HCT116 (cell line): Measurements from ENCODE around the gene ATXN7L1. TPM values are rescaled to one million over a fixed set of nuclear protein-coding genes. Genes with fewer than 3 reads are reported as not detected.

Source experiments
- ATAC-seq: fragments of 200-7000 bp; cut with Tn5 transposase; 2 replicates; pipeline ENCODE4 v1.9.1; 2020; ENCODE audit warnings: mild to moderate bottlenecking, moderate library complexity
- BruUV-seq: library from RNA; stranded (reverse); fragments of 400-500 nt; replicated peaks from 2 replicates; lab custom pipeline; 2021; lab: Mats Ljungman, UMichigan
- CTCF ChIA-PET: fragments of 300-600 bp; sonication (Branson Sonifier 250); formaldehyde crosslinking; loops from one replicate; lab custom pipeline; 2021; ENCODE audit warnings: antibody characterized with exemption; lab: Charles Lee
- POLR2A ChIA-PET: fragments of 300-600, 350-600 bp; sonication (Branson Sonifier 250); formaldehyde crosslinking; loops from one replicate; lab custom pipeline; 2021; ENCODE audit warnings: antibody characterized with exemption; lab: Charles Lee
- RAD21 ChIA-PET, 2 experiments: fragments of 300-600 bp; sonication (Branson Sonifier 250); formaldehyde crosslinking; loops; one replicate each; lab custom pipeline; 2023; ENCODE audit warnings: low total read pairs in 2 of 2; ENCODE audit not compliant: uncharacterized antibody in 2 of 2, unreplicated experiment in 2 of 2, low non-redundant PET in 1 of 2; lab: Charles Lee
- DNase-seq: peaks from one replicate; pipeline ENCODE4 v3.0.0-alpha.2; 2010; ENCODE audit warnings: low read depth, low spot score
- H2AFZ ChIP-seq: fragments of 200-600 bp; shearing (Covaris generic), sonication (generic); 2 replicates; pipeline ENCODE4 v1.6.1; 2017; ENCODE audit warnings: low read depth, mixed run types, mixed read lengths, antibody characterized with exemption, low read length; ENCODE audit not compliant: poor library complexity, severe bottlenecking
- H3K27ac ChIP-seq: 2 replicates; pipeline ENCODE4 v1.5.1; 2012; ENCODE audit warnings: low read depth, low read length
- H3K27me3 ChIP-seq: fragments of 200-600 bp; sonication (generic); 2 replicates; pipeline ENCODE4 v1.6.1; 2016; ENCODE audit warnings: mixed run types, low read length, mixed read lengths; ENCODE audit not compliant: insufficient read depth
- H3K36me3 ChIP-seq, 2 experiments: fragments of 200-500 bp in 1 of 2; fragments of 200-600 bp in 1 of 2; sonication (Bioruptor generic) in 1 of 2; sonication (generic) in 1 of 2; 2 replicates each; pipeline versions ENCODE4 v1.5.1 to v1.6.1; 2014 to 2016; ENCODE audit warnings: low read length in 2 of 2, inconsistent platforms in 1 of 2, mixed read lengths in 1 of 2, mixed run types in 1 of 2; ENCODE audit not compliant: insufficient read depth in 2 of 2, control insufficient read depth in 1 of 2
- H3K4me1 ChIP-seq, 2 experiments: fragments of 200-600 bp in 1 of 2; sonication (generic) in 1 of 2; 2 replicates each; pipeline versions ENCODE4 v1.5.1 to v1.6.1; 2012 to 2017; ENCODE audit warnings: low read length in 2 of 2, inconsistent platforms in 1 of 2, mild to moderate bottlenecking in 1 of 2, mixed read lengths in 1 of 2, mixed run types in 1 of 2, moderate library complexity in 1 of 2; ENCODE audit not compliant: insufficient read depth in 2 of 2, control insufficient read depth in 1 of 2
- H3K4me2 ChIP-seq: fragments of 200-600 bp; sonication (generic); 2 replicates; pipeline ENCODE4 v1.6.1; 2017; ENCODE audit warnings: mixed run types, low read length, mixed read lengths
- H3K4me3 ChIP-seq, 2 experiments: fragments of 200-600 bp in 1 of 2; sonication (generic) in 1 of 2; replicated peaks in 1 of 2; 2 replicates each; pipeline ENCODE4 v1.5.1; 2011 to 2016; ENCODE audit warnings: low read length in 2 of 2, control low read depth in 1 of 2, low read depth in 1 of 2, mild to moderate bottlenecking in 1 of 2, mixed read lengths in 1 of 2, mixed run types in 1 of 2
- H3K79me2 ChIP-seq: fragments of 200-600 bp; sonication (generic); 2 replicates; pipeline ENCODE4 v1.6.1; 2017; ENCODE audit warnings: mild to moderate bottlenecking, mixed run types, low read length, moderate library complexity, mixed read lengths; ENCODE audit not compliant: insufficient read depth
- H3K9ac ChIP-seq: fragments of 200-600 bp; sonication (generic); 2 replicates; pipeline ENCODE4 v1.6.1; 2016; ENCODE audit warnings: low read length, mixed read lengths
- H3K9me2 ChIP-seq: fragments of 200-600 bp; sonication (generic), shearing (Covaris generic); 2 replicates; pipeline ENCODE4 v1.6.1; 2017; ENCODE audit warnings: mixed run types, mild to moderate bottlenecking, moderate library complexity; ENCODE audit not compliant: insufficient read depth
- H3K9me3 ChIP-seq, 2 experiments: fragments of 200-500 bp in 1 of 2; fragments of 200-600 bp in 1 of 2; sonication (Bioruptor generic) in 1 of 2; sonication (generic) in 1 of 2; 2 replicates each; pipeline ENCODE4 v1.6.1; 2014 to 2017; ENCODE audit warnings: low read length in 2 of 2, mixed read lengths in 2 of 2, inconsistent platforms in 1 of 2, low read depth in 1 of 2, mild to moderate bottlenecking in 1 of 2, mixed run types in 1 of 2, moderate library complexity in 1 of 2; ENCODE audit not compliant: control insufficient read depth in 1 of 2, insufficient read depth in 1 of 2
- H4K20me1 ChIP-seq: fragments of 200-600 bp; sonication (generic), shearing (Covaris generic); 2 replicates; pipeline ENCODE4 v1.6.1; 2017; ENCODE audit warnings: mixed run types, mild to moderate bottlenecking, moderate library complexity; ENCODE audit not compliant: insufficient read depth
- CBX3 ChIP-seq: IDR thresholded peaks from 2 replicates; pipeline ENCODE4 v1.6.1; 2012; ENCODE audit warnings: low read depth
- CEBPB ChIP-seq: IDR thresholded peaks from 2 replicates; pipeline ENCODE4 v1.6.1; 2012; ENCODE audit warnings: low read depth
- EZH2 ChIP-seq: fragments of 200-600 bp; sonication (generic); IDR thresholded peaks from 2 replicates; pipeline ENCODE4 v1.6.1; 2017; ENCODE audit warnings: antibody characterized with exemption, mixed run types
- EZH2phosphoT487 ChIP-seq: fragments of 200-600 bp; IDR thresholded peaks from 2 replicates; pipeline ENCODE4 v1.6.1; 2018; ENCODE audit warnings: antibody characterized with exemption, borderline replicate concordance
- FOSL1 ChIP-seq: IDR thresholded peaks from 2 replicates; pipeline ENCODE4 v1.6.1; 2012; ENCODE audit warnings: low read depth
- JUND ChIP-seq: IDR thresholded peaks from 2 replicates; pipeline ENCODE4 v1.6.1; 2012
- POLR2A ChIP-seq: IDR thresholded peaks from 2 replicates; pipeline ENCODE4 v1.7.0; 2011; ENCODE audit warnings: borderline replicate concordance; ENCODE audit not compliant: insufficient read depth, insufficient read length; ENCODE audit errors: extremely low read depth
- POLR2AphosphoS5 ChIP-seq: IDR thresholded peaks from 2 replicates; pipeline ENCODE4 v1.6.1; 2011; ENCODE audit warnings: mild to moderate bottlenecking, low read depth, low read length, moderate library complexity
- SIN3A ChIP-seq: IDR thresholded peaks from 2 replicates; pipeline ENCODE4 v1.6.1; 2012; ENCODE audit warnings: low read depth
- SRF ChIP-seq: IDR thresholded peaks from 2 replicates; pipeline ENCODE4 v1.6.1; 2012; ENCODE audit warnings: low read depth
- TCF7L2 ChIP-seq: IDR thresholded peaks from 2 replicates; pipeline ENCODE4 v1.7.0; 2011; ENCODE audit warnings: borderline replicate concordance, inconsistent platforms; ENCODE audit not compliant: insufficient read depth, insufficient read length; ENCODE audit errors: extremely low read depth
- YY1 ChIP-seq: IDR thresholded peaks from 2 replicates; pipeline ENCODE4 v1.6.1; 2011; ENCODE audit warnings: low read length, low read depth, moderate library complexity, mild to moderate bottlenecking; ENCODE audit not compliant: insufficient replicate concordance; ENCODE audit errors: extremely low read depth
- ZBTB33 ChIP-seq: IDR thresholded peaks from 2 replicates; pipeline ENCODE4 v1.6.1; 2011; ENCODE audit warnings: mild to moderate bottlenecking, low read length, moderate library complexity; ENCODE audit not compliant: insufficient replicate concordance; ENCODE audit errors: extremely low read depth
- ZFX ChIP-seq: fragments of 450-650 bp; IDR thresholded peaks from 2 replicates; pipeline ENCODE4 v1.6.1; 2017
- intact Hi-C: fragments of 100-400 bp; cut with micrococcal nuclease; formaldehyde crosslinking; loops from 2 replicates; pipeline ENCODE4 v1.10.0; 2022
- total RNA-seq: library from RNA; stranded (reverse); gene quantifications from one replicate; pipeline ENCODE4 v1.2.1, GENCODE V29; 2021; ENCODE audit not compliant: unreplicated experiment
- TF ChIP-seq, protein P1 (sequence below): IDR thresholded peaks from 2 replicates; pipeline ENCODE4 v1.6.1; 2012; ENCODE audit warnings: low read depth
- TF ChIP-seq, protein P2 (sequence below): IDR thresholded peaks from 2 replicates; pipeline ENCODE4 v1.6.1; 2012

The ATXN7L1 gene
- total RNA-seq, 1 experiment from 2014 or later = 11.5 TPM

DNA sequence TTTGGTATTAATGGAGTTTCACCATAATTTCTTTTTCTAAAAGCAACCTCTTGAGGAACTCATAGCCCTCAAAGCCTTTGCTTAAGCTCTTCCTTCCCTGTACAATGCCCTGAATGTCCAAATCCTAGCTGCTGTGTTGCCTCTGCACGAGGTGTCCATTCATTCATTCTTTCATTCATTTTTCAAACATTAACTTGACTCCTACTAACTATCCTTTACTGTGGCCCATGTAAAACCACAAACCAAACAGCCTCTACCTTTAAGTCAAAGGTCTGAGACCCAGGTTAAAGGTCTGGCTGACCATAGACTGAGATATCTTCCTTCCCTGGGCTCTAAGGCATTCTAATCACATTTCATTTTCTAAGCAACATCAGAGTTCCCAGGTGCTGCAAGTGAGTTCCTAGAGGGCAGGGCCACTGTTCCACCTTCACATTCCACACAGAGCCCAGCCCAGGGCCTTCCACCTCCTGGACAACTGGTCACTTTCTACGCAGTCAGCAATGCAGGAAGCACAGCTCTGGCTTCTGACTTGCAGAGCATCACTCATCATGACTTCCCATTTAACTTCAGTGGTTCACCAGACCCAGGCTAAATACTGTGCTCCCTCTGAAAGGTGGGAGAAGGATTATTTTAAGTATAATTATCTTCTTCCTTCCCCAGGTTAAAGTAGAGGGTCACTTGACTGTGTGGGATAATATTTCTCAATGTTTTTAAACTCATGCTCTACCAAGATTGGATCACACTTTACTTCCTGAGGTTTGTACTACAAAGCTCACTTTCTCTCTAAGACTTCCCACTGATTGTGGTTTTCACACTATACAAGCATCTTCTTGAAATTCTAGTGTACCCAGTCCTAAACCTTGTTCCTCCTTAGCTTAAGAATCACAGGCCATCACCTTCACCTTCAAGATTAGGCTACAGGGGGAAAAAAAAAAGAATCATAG is 19.1 kb downstream of the ATXN7L1 start:
- Histone ChIP-seq H3K27ac (no peak overlapping the region), H3K9me2 (no peaks in the 10 kb centered on the region), H3K9me3 (no peaks in the 10 kb centered on the region), H3K4me2 (no peak overlapping the region), H3K27me3 (no peaks in the 10 kb centered on the region), H3K4me1 (no peaks in the 10 kb centered on the region), H4K20me1 (no peaks in the 10 kb centered on the region), H3K36me3 (no peaks in the 10 kb centered on the region; a peak in 1 of 4 replicates), H3K79me2 (peaks cover 17% of the 10 kb centered on the region; the same call in 1 of the 2 replicates), H3K9ac (no peak overlapping the region), H2AFZ (no peak overlapping the region), H3K4me3 (no peak overlapping the region)
- ChIA-PET POLR2A (no interaction called here), CTCF (no interaction called here), RAD21 (no interaction called here)
- no peak for ATAC-seq
- no peak for TF ChIP-seq EZH2phosphoT487
- no peak for TF ChIP-seq CBX3
- TF ChIP-seq EZH2 = no peak
- TF ChIP-seq POLR2AphosphoS5 = no peak
- no peak for TF ChIP-seq SRF
- no peak for TF ChIP-seq CEBPB
- no peak for TF ChIP-seq JUND
- no peak for TF ChIP-seq FOSL1
- TF ChIP-seq YY1 = no peak
- TF ChIP-seq, protein P1, sequence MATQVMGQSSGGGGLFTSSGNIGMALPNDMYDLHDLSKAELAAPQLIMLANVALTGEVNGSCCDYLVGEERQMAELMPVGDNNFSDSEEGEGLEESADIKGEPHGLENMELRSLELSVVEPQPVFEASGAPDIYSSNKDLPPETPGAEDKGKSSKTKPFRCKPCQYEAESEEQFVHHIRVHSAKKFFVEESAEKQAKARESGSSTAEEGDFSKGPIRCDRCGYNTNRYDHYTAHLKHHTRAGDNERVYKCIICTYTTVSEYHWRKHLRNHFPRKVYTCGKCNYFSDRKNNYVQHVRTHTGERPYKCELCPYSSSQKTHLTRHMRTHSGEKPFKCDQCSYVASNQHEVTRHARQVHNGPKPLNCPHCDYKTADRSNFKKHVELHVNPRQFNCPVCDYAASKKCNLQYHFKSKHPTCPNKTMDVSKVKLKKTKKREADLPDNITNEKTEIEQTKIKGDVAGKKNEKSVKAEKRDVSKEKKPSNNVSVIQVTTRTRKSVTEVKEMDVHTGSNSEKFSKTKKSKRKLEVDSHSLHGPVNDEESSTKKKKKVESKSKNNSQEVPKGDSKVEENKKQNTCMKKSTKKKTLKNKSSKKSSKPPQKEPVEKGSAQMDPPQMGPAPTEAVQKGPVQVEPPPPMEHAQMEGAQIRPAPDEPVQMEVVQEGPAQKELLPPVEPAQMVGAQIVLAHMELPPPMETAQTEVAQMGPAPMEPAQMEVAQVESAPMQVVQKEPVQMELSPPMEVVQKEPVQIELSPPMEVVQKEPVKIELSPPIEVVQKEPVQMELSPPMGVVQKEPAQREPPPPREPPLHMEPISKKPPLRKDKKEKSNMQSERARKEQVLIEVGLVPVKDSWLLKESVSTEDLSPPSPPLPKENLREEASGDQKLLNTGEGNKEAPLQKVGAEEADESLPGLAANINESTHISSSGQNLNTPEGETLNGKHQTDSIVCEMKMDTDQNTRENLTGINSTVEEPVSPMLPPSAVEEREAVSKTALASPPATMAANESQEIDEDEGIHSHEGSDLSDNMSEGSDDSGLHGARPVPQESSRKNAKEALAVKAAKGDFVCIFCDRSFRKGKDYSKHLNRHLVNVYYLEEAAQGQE = no peak
- no peak for TF ChIP-seq POLR2A
- TF ChIP-seq SIN3A = no peak
- TF ChIP-seq ZBTB33 = no peak
- no peak for TF ChIP-seq ZFX
- TF ChIP-seq, protein P2, sequence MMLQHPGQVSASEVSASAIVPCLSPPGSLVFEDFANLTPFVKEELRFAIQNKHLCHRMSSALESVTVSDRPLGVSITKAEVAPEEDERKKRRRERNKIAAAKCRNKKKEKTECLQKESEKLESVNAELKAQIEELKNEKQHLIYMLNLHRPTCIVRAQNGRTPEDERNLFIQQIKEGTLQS = no peak
- no peak for TF ChIP-seq TCF7L2
- intact Hi-C loops = no loop called here
- DNase-seq = no peak
- BruUV-seq = no TSS peak
